Ramos (cell line): ENCODE data around the gene EVX1.

ENCODE experiments used
- in situ Hi-C: fragments of 300-500 bp; cut with MboI; formaldehyde crosslinking; loops from one replicate; pipeline ENCODE4 v1.14.3; 2022; ENCODE audit warnings: low sequenced_read_pairs; ENCODE audit not compliant: unreplicated experiment

The EVX1 gene

DNA sequence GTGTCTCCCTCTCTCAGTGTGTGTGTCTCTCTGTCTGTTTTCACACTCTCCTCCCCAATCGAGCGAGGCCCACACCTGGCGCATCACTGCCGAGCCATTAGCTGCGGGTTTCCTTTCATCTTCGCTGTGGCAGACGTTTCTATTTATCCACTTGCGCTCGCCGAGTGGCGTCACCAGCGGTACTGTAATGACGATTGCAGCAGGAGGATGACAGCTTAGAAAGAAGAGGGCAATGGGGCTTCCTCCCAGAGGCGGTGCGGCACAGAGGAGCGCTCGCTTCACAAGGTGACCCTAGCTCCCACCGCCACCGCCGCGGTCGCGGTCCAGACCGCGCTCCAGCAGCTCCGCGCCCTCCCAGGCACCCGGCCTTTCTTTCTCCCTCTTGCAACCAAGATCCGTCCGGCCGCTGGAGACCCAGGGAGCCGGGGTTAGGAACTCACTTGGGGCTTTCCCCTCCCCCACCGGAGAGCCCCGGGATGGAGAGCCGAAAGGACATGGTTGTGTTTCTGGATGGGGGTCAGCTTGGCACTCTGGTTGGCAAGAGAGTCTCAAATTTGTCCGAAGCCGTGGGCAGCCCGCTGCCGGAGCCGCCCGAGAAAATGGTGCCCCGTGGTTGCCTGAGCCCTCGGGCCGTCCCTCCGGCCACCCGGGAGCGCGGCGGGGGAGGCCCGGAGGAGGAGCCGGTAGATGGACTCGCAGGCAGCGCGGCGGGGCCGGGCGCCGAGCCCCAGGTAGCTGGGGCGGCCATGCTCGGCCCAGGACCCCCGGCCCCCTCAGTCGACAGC is at the start of gene EVX1:
TSS of gene EVX1 (plus strand) at position 248 of the 785 bp plus-strand sequence. CDS start at position 477, 229 bp downstream.
- in situ Hi-C loops: no loop called here

DNA sequence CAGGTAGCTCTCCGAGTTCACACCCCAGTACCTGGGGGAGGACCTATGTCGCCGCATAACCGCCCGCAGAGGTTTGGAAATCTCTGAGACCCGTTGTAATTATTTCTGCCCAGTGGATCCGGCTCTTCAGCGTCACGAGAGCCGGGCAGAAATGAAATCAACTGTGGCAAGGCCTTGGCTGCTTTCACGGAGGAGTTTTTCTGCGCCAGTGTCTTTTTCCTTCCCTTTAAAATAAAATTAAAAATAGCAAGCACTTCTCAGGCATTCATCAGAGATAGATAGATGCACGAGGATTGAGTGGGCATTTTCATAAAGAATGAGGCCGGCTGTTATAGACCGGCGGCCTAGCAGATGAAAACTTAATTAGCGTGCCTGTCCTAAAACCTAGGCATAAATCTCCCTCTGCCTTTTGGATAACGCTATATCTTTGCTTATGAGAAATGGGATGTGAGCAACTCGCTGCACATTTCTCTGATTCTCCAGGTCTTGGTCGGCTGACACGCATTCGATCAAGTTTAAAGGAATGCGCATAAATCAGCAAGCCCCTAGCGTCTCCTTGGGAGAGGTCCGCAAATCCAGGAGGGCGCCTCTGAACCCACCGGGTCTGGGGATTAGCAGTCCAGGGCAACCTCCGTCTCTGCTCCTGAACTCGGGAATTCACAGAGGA is 49.1 kb upstream of the EVX1 start:
- in situ Hi-C loops: loop anchor here (10.0 kb wide), 1 partner anchor 901 kb away; no protein-coding TSS in a partner anchor

DNA sequence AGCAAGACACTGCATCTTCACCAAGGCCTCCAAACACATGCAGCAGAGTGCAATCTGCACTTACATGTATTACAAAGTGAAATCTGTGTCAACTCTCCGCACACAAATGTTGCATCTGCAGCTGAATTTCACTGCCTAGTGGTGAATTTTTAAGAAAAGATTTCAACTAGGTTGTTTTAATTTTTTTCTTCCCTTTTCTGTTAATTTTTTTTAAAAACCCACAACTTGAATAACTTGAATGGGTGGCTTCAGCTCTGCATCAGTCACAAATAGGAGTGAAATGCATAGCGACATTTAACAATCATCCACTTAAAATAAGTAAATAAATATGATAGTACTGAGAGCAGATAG is 48.6 kb upstream of the EVX1 start:
- in situ Hi-C loops: loop anchor here (10.0 kb wide), 1 partner anchor 901 kb away; no protein-coding TSS in a partner anchor

DNA sequence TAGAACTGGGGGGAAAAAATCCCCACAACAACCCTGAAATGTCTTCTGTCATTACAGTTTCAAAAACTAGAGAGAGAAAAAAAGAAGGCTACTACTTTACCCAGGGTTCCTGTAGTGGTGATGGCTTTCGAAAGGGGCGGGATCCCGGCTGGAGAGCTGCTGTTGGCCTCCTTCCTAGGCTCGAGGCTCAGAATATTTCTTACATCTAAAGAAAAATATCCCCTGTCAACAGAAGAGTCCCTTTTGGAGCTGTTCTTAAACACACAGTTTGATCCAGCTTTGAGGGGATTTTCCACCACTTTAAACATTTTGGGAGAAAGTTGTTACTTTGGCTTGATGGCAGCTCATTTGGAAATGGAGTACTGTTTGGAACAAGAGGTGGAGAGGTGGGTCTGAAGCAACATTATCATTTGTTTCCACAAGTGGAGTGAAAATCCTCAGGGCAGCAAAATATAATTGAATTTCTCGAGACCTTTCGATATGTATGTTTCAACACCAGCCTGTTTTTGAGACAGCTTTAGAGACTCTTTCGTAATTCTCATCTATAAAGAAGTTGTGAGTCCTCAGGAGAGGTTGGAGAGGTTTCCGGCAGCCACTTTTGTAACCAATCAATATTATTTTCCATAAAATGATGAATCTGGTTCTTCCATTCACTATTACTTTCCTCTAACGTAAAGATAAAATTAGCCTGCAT is 47.8 kb upstream of the EVX1 start:
- in situ Hi-C loops: loop anchor here (10.0 kb wide), 1 partner anchor 900 kb away; no protein-coding TSS in a partner anchor

GRCh38 chr7:27196287-27196767 is 46.3 kb upstream of the EVX1 start:
- in situ Hi-C loops: loop anchor here (10.0 kb wide), 1 partner anchor 898 kb away; no protein-coding TSS in a partner anchor

GRCh38 chr7:27197137-27198042 is 45.2 kb upstream of the EVX1 start:
- in situ Hi-C loops: loop anchor here (10.0 kb wide), 1 partner anchor 897 kb away; no protein-coding TSS in a partner anchor

DNA sequence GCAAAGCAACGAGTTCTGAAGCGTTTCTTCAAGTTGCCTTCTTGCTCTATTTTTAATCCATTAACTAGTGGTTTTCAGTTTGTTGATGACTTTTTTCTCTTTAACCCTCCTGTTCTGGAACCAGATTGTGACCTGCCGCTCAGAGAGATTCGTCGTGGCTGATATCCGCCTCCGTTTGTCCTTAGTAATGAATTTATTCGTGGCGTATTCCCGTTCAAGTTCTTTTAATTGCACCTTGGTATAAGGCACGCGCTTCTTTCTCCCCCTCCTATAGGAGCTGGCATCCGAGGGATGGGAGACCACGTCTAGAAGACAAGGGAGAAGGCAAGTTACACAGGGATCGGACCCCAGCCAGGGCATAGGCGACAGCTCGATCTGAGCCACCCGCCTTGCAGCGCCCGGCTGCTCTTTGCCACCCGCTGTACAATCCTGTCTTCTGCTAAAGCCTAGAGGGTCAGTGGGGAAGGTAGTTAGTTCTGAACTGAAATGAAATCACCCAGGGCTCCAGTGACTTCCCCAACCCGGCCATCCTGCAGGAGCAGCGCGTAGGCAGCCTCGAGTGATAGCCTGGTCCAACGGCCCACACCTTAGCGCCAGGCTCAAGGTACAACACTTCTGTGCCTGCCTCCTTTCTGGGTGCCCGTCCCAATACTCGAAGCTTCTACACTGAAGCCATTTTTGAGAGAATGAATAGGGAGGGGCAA is 44.3 kb upstream of the EVX1 start:
- in situ Hi-C loops: loop anchor here (10.0 kb wide), 1 partner anchor 897 kb away; no protein-coding TSS in a partner anchor

DNA sequence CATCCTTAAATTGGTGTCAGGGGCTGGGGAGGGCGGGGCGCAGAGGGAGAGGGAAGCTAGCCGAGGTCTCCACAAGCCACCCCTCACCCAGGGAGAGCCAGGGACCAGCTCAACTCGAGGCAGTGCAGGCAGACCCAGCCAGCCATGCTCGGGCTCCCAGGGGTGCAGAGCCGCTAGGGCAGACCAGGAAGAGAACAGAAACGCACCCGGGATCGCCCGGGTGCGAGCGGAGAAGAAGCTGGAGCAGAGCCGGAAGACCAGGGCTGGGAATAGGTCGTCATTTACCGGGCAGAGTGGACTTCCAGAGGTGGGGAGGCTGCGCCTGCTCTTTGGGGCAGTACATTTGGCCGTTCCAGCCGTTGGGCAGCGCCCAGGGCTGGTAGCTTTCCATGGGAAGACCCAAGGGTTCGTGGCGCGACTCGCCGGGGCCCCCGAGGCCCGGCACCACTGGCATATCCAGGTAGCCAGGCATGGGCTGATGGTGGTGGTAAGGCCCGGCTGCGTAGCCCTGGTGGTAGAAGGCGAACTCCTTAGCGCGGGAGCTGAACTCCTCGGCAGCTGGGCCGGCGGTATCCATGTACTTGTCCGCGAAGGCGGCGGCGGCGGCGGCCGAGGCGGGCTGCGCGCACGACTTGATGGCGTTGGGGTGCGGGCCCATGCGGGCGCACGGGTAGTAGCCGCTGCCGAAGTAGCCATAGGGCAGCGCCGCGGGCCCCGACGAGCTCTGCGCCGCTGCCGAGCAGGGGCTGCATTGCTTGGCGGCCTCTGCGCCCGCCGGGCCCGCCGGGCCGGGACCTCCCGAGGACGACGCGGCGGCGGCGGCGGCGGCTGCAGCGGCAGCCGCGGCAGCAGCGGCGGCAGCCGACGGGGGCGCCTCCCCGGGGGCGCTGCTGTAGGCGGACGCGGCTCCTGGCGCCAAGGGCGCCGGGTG is 43.5 kb upstream of the EVX1 start:
- in situ Hi-C loops: loop anchor here (10.0 kb wide), 1 partner anchor 896 kb away; no protein-coding TSS in a partner anchor

- in situ Hi-C loops: loop anchor here (10.0 to 25.0 kb wide), 5 partner anchors 362 to 895 kb away; no protein-coding TSS in a partner anchor
These were observed 42.5 kb upstream of the EVX1 start, which contains the start of gene HOXA13 for GRCh38 chr7:27199849-27200760. Gene HOXA13 (minus strand): TSS chr7:27200091. CDS start chr7:27200077, 14 bp downstream.

DNA sequence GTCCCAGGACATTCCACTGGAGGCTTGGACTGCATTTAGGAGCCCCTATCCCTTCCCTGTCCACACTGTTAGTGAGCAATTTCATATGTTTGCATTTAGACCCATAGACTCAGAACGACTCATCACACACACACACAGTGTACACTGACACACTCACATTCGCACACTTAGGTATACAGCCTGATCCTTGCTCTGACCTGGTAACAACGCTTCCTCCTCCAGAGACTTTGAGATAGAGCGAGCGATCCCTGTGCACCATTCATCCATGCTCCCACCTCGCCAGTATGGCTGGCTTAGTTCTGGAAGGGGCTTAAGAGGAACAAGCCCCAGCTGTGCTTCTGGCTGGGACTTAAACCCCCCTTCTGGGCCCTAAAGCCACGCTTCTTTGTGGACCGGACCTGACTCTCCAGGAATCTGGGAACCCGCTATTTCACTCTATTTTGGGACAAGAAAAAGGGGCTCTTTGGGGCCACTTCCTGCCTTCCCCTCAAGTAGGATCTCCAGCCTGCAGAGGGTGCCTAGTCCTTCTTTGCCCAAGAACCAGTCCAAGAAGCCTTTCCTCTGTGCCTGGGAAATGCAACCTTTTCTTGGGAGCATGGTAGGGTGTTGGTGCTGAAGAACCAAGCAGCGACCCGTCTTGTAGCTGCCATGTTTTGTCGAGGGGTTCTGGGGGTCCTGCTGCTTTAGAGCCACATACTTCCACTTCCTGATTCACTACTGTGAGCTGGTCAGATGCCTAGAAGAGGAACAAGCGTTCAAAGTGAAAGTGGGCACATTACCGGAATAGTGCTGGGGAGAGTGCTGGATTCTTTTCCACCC is 41.6 kb upstream of the EVX1 start:
- in situ Hi-C loops: loop anchor here (10.0 to 25.0 kb wide), 4 partner anchors 361 to 814 kb away; no protein-coding TSS in a partner anchor

DNA sequence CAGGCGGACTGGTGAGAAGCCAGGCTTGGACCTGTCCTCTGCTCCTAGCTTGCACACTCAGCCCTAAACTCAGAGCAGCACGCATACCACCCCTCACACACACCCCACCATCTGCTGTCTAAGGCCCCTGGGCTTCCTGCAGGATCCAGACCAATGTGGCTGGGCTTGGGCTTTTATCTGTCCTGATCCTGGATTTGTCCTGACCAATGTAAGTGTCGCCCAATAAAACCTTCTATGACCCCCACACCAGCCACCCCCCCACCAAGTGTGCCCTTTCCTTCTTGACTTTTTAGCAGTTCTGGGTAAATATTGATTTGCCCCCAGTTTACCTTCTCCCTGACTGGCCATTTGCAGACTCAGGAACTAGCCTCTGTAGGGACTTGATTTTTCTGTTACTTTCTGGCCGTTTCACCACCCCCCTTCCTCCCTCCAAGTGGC is 41.0 kb upstream of the EVX1 start:
- in situ Hi-C loops: loop anchor here (10.0 to 25.0 kb wide), 4 partner anchors 361 to 813 kb away; no protein-coding TSS in a partner anchor

DNA sequence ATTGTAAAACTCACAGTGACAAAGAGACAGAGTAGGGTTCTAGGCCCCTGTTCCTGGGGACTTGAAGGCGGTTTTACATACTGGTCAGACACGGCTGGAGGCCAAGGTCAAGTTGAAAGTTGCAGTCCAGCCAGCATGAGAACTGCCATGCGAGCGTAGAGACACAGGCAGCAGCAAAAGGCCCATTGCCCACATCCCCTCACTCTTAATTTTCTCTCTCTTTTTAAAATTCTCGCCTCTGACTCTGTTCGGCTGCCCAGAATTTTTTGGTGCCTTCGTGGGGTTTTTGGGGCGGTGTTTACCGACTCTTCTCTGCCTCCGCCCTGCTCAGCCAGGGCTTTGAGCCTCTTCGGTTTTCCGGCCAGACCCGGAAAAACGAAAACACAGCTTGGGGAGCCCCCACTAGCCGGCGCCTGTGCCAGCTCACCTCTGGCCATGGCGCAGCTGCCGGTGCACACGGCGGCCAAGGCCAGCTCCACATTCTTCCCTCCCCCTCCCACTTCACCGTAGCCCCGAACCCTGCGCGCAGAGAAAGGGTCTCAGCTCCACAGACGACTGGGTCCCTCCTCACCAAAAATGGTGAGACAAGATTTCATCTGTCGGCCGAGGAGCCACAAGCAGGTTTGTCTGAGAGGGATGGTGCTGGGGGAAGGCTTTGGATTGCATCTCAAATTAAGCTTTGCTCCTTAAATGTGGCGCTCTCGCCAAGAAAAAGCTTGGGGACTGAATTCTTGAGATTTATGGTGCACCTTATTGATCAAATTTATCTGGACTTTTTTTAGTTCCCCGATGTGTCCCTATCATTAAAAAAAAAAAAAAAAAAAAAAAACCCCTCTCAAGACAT is 40.4 kb upstream of the EVX1 start:
- in situ Hi-C loops: loop anchor here (10.0 to 25.0 kb wide), 4 partner anchors 360 to 813 kb away; no protein-coding TSS in a partner anchor

DNA sequence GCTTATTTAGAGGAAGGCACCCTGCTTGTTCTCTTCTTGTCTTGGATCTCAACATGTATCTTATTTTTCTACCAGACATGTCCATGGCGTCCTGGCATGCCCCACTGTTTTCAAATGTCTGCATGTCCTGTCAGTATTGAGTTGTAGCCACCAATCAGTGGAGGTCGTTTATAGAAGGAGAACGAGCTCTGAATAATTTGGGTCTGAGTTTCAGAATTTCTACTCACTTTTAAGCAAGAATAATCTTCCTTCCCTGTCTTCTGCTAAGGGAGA is 39.8 kb upstream of the EVX1 start:
- in situ Hi-C loops: loop anchor here (10.0 to 25.0 kb wide), 4 partner anchors 360 to 812 kb away; no protein-coding TSS in a partner anchor

DNA sequence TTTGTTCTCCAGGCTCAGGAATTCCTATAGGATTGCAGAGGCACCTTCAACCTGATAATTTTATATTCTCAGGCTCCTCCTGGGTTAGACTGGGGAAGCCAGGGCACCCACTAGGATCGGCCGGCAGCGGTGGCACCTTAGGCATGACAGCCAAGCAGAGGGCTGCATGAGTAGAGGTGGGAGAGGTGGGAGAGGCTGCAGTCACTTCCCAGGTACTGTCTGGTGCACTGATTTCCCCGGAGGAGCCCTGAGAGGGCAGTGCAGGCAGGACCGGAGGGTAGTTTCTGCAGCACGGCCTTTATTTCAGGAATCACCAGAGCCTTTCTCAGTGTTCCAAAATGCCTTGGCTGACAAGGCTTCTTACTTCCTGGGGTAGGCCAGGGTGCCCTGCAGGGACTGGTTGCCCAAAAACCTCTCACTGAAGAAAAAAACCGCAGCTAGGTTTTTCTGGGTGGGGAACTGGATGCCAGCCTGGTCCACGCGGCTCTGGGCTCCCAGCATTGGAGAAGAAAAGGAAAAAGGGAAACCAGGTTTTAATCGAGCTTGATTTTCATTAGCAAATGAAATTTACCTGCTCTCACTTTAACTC is 39.1 kb upstream of the EVX1 start:
- in situ Hi-C loops: loop anchor here (10.0 to 25.0 kb wide), 4 partner anchors 359 to 811 kb away; no protein-coding TSS in a partner anchor
